H54 (cell line): ENCODE data around the gene MSRB3.

ENCODE experiments used
- DNase-seq: peaks from one replicate; pipeline ENCODE4 v3.0.0; 2011; ENCODE audit warnings: low spot score, mixed read lengths; ENCODE audit not compliant: insufficient read length
- FAIRE-seq: peaks from 3 replicates; lab custom pipeline; 2011; peaks lifted over from hg19 to GRCh38; lab: Jason Lieb, UNC
- POLR2A ChIP-seq: IDR thresholded peaks from 2 replicates; pipeline ENCODE4 v1.6.1; 2011; ENCODE audit warnings: low read depth, mild to moderate bottlenecking, low read length

Gene MSRB3

GRCh38 chr12:65504417-65504816, 225.9 kb downstream of the MSRB3 start:
- no peak for FAIRE-seq
- no peak for TF ChIP-seq POLR2A
- no peak for DNase-seq

GRCh38 chr12:65505386-65506121, 227.1 kb downstream of the MSRB3 start:
- FAIRE-seq (no peak), DNase-seq (no peak)
- TF ChIP-seq POLR2A: no peak

GRCh38 chr12:65508276-65509035, 230.0 kb downstream of the MSRB3 start:
- FAIRE-seq (no peak), DNase-seq (no peak)
- no peak for TF ChIP-seq POLR2A

GRCh38 chr12:65510007-65510406, 231.5 kb downstream of the MSRB3 start:
- no peak for TF ChIP-seq POLR2A
- DNase-seq (no peak), FAIRE-seq (no peak)

DNA sequence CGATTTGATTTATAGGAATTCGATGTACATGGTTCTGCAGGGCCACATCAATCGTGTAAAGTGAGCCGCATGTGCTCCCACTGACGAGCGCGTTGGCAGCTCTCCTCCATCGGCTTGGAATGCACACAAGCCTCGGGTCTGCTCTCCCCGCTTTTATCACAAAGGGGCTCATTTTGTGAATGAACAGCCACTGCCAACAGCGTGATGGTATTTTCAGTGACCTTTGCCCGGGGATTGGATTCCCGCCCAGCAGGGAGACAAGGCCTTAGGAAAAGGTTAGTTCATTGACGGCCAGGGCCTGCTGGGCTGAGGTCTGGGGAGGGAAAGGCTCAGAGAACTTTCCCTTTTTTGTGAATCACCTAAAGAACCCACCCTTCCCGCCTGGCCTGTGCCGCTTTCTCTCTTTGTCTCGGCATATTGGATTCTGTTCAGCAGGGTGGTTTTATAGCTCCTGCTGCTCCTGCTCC, 232.1 kb downstream of the MSRB3 start:
- no peak for FAIRE-seq
- DNase-seq: no peak
- no peak for TF ChIP-seq POLR2A

- no peak for DNase-seq
- no peak for TF ChIP-seq POLR2A
- no peak for FAIRE-seq
These were observed 232.8 kb downstream of the MSRB3 start for GRCh38 chr12:65511134-65511834.

- DNase-seq (no peak), FAIRE-seq (no peak)
- no peak for TF ChIP-seq POLR2A
These were observed 233.4 kb downstream of the MSRB3 start for GRCh38 chr12:65511912-65512311.
